Activated CD4-positive, alpha-beta T cell treated with anti-CD3 and anti-CD28 coated beads, Interleukin-10, Interleukin-2, amounts not matched to agents 100 ng/mL and 50 ng/mL, durations not matched to agents 16 hours and 8 hours (primary cell): Measurements from ENCODE around the gene GNB1L.
A peak's percentile ranks its signal among the peaks of the same experiment; 100 is the strongest.

Experiments used
- DNase-seq: peaks from one replicate; pipeline ENCODE4 v3.0.0-alpha.2; 2020

The GNB1L gene

GRCh38 chr22:19758896-19759426, 95.7 kb downstream of the GNB1L start:
- no peak for DNase-seq

GRCh38 chr22:19757985-19758895, 96.4 kb downstream of the GNB1L start:
- DNase-seq: no peak

- DNase-seq: no peak
Observed at GRCh38 chr22:19757140-19757984, 97.3 kb downstream of the GNB1L start.

GRCh38 chr22:19756288-19757128, 98.2 kb downstream of the GNB1L start:
- peak; percentile 55 for DNase-seq

- no peak for DNase-seq
Observed at GRCh38 chr22:19755722-19756287, 98.9 kb downstream of the GNB1L start.

GRCh38 chr22:19755145-19755710, 99.4 kb downstream of the GNB1L start:
- DNase-seq: no peak

GRCh38 chr22:19754701-19755144, 100.0 kb downstream of the GNB1L start:
- no peak for DNase-seq

GRCh38 chr22:19753996-19754700, 100.5 kb downstream of the GNB1L start:
- DNase-seq: no peak

- DNase-seq: no peak
Observed at GRCh38 chr22:19753090-19753842, 101.4 kb downstream of the GNB1L start.

GRCh38 chr22:19751497-19752245, 103.0 kb downstream of the GNB1L start:
- DNase-seq: no peak

- DNase-seq: no peak
Observed at GRCh38 chr22:19750507-19751490, 103.9 kb downstream of the GNB1L start.

GRCh38 chr22:19749876-19750275, 104.8 kb downstream of the GNB1L start:
- no peak for DNase-seq

GRCh38 chr22:19748991-19749664, 105.5 kb downstream of the GNB1L start:
- DNase-seq: no peak

- no peak for DNase-seq
Observed at GRCh38 chr22:19748139-19748538, 106.5 kb downstream of the GNB1L start.

- no peak for DNase-seq
Observed at GRCh38 chr22:19747551-19747950, 107.1 kb downstream of the GNB1L start.

- DNase-seq: no peak
Observed at GRCh38 chr22:19746726-19747125, 107.9 kb downstream of the GNB1L start.
